HG03196 (cell line): Measurements from ENCODE around the gene GCSAML.
"Not testable (repeated sequence)": the region's sequence is repeated elsewhere in the genome, so short reads cannot be mapped to it uniquely, and the experiment has no call there.

Experiments
- ATAC-seq: cut with Tn5 transposase; IDR thresholded peaks from one replicate; pipeline ENCODE4 v1.9.1; 2021; ENCODE audit not compliant: unreplicated experiment

Gene GCSAML

GRCh38 chr1:247548769-247549182 is at the start of gene GCSAML:
TSS of gene GCSAML (plus strand) at chr1:247549134. CDS start at chr1:247549192, 58 bp downstream.
- ATAC-seq = no peak

GRCh38 chr1:247500865-247501264 is 48.1 kb upstream of the GCSAML start:
- no peak for ATAC-seq

- ATAC-seq = no peak
Observed at GRCh38 chr1:247506831-247507230, 42.1 kb upstream of the GCSAML start.

GRCh38 chr1:247517795-247518612 is 30.9 kb upstream of the GCSAML start:
- no peak for ATAC-seq

GRCh38 chr1:247518613-247518891 is 30.4 kb upstream of the GCSAML start:
- no peak for ATAC-seq

GRCh38 chr1:247521886-247522285 is 27.0 kb upstream of the GCSAML start:
- not testable (repeated sequence) for ATAC-seq

- no peak for ATAC-seq
Observed at GRCh38 chr1:247528812-247529474, 20.0 kb upstream of the GCSAML start.

- no peak for ATAC-seq
Observed at GRCh38 chr1:247529771-247530355, 19.1 kb upstream of the GCSAML start.

- no peak for ATAC-seq
Observed at GRCh38 chr1:247530785-247531184, 18.1 kb upstream of the GCSAML start.

- ATAC-seq = no peak
Observed at GRCh38 chr1:247531937-247532336, 17.0 kb upstream of the GCSAML start.

GRCh38 chr1:247535402-247535801 is 13.5 kb upstream of the GCSAML start:
- ATAC-seq = no peak

GRCh38 chr1:247536340-247536739 is 12.6 kb upstream of the GCSAML start, which contains the start of gene OR2C3:
TSS of gene OR2C3 (minus strand) at chr1:247536440. CDS start at chr1:247532511, 3,929 bp downstream.
- no peak for ATAC-seq

GRCh38 chr1:247538561-247538960 is 10.4 kb upstream of the GCSAML start:
- no peak for ATAC-seq

- ATAC-seq = no peak
Observed at GRCh38 chr1:247539215-247539614, 9.7 kb upstream of the GCSAML start.

GRCh38 chr1:247540581-247540980 is 8.4 kb upstream of the GCSAML start:
- no peak for ATAC-seq

- no peak for ATAC-seq
Observed at GRCh38 chr1:247542811-247543210, 6.1 kb upstream of the GCSAML start.

- ATAC-seq = no peak
Observed at GRCh38 chr1:247548092-247548491, 842 bp upstream of the GCSAML start.

GRCh38 chr1:247551721-247552120 is 2.8 kb downstream of the GCSAML start:
- ATAC-seq = no peak

- ATAC-seq = no peak
Observed at GRCh38 chr1:247552231-247552630, 3.3 kb downstream of the GCSAML start.

GRCh38 chr1:247557926-247558674 is 9.2 kb downstream of the GCSAML start:
- no peak for ATAC-seq

- ATAC-seq = no peak
Observed at GRCh38 chr1:247561711-247562110, 12.8 kb downstream of the GCSAML start.
